ENCODE results near the gene MELTF.

DNA sequence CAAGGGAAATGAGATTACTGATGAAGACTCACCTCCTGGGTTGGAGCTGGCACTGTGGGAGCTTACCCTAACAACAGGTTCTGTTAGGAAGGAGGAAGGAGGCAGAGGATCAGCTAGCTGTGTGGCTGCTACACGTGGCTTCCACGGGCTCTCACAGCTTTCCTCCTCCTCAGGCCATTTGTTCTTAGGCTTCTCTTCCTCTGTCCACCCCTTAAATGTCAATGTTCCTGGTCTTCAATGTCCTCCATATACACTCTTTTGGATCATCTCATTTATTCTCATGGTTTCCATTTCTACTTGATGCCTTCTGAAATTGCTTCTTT, 66.0 kb downstream of the MELTF start:
- no peak for TF ChIP-seq POLR2A (IDR thresholded peaks at IDR 0.05)
- TF ChIP-seq, protein P1, sequence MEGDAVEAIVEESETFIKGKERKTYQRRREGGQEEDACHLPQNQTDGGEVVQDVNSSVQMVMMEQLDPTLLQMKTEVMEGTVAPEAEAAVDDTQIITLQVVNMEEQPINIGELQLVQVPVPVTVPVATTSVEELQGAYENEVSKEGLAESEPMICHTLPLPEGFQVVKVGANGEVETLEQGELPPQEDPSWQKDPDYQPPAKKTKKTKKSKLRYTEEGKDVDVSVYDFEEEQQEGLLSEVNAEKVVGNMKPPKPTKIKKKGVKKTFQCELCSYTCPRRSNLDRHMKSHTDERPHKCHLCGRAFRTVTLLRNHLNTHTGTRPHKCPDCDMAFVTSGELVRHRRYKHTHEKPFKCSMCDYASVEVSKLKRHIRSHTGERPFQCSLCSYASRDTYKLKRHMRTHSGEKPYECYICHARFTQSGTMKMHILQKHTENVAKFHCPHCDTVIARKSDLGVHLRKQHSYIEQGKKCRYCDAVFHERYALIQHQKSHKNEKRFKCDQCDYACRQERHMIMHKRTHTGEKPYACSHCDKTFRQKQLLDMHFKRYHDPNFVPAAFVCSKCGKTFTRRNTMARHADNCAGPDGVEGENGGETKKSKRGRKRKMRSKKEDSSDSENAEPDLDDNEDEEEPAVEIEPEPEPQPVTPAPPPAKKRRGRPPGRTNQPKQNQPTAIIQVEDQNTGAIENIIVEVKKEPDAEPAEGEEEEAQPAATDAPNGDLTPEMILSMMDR (IDR thresholded peaks at IDR 0.05) = no peak

Data from right lobe of liver (tissue), 4 donors.